Measurements from ENCODE around the gene AKAP6. TPM values are rescaled to one million over a fixed set of nuclear protein-coding genes. Genes with fewer than 3 reads are reported as not detected.

Gene AKAP6
- total RNA-seq, 4 donors from 2014 or later, result 4.1 to 34.4 (median 15.3) TPM

DNA sequence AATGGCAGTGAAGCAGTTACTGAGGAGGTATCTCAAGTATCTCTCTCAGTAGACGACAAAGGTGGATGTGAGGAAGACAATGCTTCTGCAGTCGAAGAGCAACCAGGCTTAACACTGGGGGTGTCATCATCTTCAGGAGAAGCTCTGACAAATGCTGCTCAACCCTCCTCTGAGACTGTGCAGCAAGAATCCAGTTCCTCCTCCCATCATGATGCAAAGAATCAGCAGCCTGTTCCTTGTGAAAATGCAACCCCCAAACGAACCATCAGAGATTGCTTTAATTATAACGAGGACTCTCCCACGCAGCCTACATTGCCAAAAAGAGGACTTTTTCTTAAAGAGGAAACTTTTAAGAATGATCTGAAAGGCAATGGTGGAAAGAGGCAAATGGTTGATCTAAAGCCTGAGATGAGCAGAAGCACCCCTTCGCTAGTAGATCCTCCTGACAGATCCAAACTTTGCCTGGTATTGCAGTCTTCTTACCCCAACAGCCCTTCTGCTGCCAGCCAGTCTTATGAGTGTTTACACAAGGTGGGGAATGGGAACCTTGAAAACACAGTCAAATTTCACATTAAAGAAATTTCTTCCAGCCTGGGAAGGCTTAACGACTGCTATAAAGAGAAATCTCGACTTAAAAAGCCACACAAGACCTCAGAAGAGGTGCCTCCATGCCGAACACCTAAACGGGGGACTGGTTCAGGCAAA is 216.6 kb downstream of the AKAP6 start:
- H3K27ac ChIP-seq, result no peak overlapping the region
- H3K4me3 ChIP-seq, result no peak overlapping the region
- no peak for DNase-seq
- no peaks in the 10 kb centered on the region for H3K27me3 ChIP-seq
- intact Hi-C loops (cut with DNase I; ENCODE audit: low total_unique reads), result no loop called here
- H3K9me3 ChIP-seq, result no peaks in the 10 kb centered on the region
- no peaks in the 10 kb centered on the region for H3K36me3 ChIP-seq
- H3K4me1 ChIP-seq, result no peaks in the 10 kb centered on the region
- TF ChIP-seq, protein P1, sequence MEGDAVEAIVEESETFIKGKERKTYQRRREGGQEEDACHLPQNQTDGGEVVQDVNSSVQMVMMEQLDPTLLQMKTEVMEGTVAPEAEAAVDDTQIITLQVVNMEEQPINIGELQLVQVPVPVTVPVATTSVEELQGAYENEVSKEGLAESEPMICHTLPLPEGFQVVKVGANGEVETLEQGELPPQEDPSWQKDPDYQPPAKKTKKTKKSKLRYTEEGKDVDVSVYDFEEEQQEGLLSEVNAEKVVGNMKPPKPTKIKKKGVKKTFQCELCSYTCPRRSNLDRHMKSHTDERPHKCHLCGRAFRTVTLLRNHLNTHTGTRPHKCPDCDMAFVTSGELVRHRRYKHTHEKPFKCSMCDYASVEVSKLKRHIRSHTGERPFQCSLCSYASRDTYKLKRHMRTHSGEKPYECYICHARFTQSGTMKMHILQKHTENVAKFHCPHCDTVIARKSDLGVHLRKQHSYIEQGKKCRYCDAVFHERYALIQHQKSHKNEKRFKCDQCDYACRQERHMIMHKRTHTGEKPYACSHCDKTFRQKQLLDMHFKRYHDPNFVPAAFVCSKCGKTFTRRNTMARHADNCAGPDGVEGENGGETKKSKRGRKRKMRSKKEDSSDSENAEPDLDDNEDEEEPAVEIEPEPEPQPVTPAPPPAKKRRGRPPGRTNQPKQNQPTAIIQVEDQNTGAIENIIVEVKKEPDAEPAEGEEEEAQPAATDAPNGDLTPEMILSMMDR (IDR thresholded peaks at IDR 0.05), result no peak
- no peak for TF ChIP-seq POLR2A (IDR thresholded peaks at IDR 0.05)

DNA sequence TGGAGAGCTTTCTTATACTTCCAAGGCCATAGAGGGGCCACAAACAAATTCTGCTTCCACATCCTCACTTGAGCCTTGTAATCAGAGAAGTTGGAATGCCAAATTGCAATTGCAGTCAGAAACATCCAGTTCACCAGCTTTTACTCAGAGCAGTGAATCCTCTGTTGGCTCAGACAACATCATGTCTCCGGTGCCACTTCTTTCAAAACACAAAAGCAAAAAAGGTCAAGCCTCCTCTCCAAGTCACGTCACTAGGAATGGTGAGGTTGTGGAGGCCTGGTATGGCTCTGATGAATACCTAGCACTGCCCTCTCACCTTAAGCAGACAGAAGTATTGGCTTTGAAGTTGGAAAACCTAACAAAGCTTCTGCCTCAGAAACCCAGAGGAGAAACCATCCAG is 217.1 kb downstream of the AKAP6 start:
- H3K4me3 ChIP-seq, result no peak overlapping the region
- H3K36me3 ChIP-seq, result no peaks in the 10 kb centered on the region
- H3K9me3 ChIP-seq, result no peaks in the 10 kb centered on the region
- TF ChIP-seq POLR2A (IDR thresholded peaks at IDR 0.05), result no peak
- TF ChIP-seq, protein P1 (IDR thresholded peaks at IDR 0.05), result no peak
- no peak overlapping the region for H3K27ac ChIP-seq
- intact Hi-C loops (cut with DNase I; ENCODE audit: low total_unique reads), result no loop called here
- no peaks in the 10 kb centered on the region for H3K4me1 ChIP-seq
- no peaks in the 10 kb centered on the region for H3K27me3 ChIP-seq
- DNase-seq, result no peak

DNA sequence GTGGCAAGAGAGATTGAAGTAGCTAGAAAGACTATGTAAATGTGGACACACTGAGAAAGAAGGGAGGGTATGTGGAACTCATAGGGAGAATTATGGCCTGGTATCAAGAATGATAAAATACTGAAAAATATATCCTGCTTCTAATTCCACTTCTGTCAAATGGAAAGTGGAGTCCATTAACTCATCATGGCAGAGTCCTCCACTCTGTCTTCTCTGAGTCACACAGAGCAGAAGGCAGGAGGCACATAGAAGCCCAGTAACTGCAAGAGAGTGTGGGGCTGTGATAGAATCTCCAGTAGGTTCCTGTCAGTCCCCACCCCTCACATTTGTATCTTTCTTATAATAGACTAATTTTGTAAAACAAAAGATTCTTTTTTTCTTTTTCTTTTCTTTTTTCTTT is 223.7 kb downstream of the AKAP6 start:
- no peak for TF ChIP-seq POLR2A (IDR thresholded peaks at IDR 0.05)
- TF ChIP-seq, protein P1 (IDR thresholded peaks at IDR 0.05), result no peak
- DNase-seq, result no peak
- intact Hi-C loops (cut with DNase I; ENCODE audit: low total_unique reads), result no loop called here
- no peaks in the 10 kb centered on the region for H3K27me3 ChIP-seq
- no peaks in the 10 kb centered on the region for H3K36me3 ChIP-seq
- H3K4me3 ChIP-seq, result no peak overlapping the region
- no peaks in the 10 kb centered on the region for H3K4me1 ChIP-seq
- H3K27ac ChIP-seq, result no peak overlapping the region
- H3K9me3 ChIP-seq, result no peaks in the 10 kb centered on the region

DNA sequence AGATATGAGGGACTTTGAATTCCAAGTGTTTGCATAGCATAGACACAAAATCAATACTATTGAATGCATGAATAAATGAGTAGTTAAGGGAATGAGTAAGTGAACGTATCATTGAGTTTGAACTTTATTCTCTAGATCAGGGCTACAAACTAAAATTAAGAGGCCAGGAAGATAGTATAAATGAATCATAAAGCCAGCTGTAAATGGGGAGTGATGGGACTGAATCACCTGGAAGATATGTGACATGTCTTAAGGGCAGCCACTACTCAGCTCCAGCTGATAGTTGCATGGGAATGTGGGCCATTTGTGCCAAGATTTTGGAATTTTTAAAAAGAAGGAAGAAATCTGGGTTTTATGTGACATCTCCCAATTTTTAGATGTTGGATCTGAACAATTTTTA is 229.9 kb downstream of the AKAP6 start:
- intact Hi-C loops (cut with DNase I; ENCODE audit: low total_unique reads), result no loop called here
- no peaks in the 10 kb centered on the region for H3K4me1 ChIP-seq
- H3K27me3 ChIP-seq, result no peaks in the 10 kb centered on the region
- no peaks in the 10 kb centered on the region for H3K9me3 ChIP-seq
- H3K36me3 ChIP-seq, result no peaks in the 10 kb centered on the region
- DNase-seq, result no peak
- no peak overlapping the region for H3K27ac ChIP-seq
- TF ChIP-seq, protein P1 (IDR thresholded peaks at IDR 0.05), result no peak
- TF ChIP-seq POLR2A (IDR thresholded peaks at IDR 0.05), result no peak
- no peak overlapping the region for H3K4me3 ChIP-seq

DNA sequence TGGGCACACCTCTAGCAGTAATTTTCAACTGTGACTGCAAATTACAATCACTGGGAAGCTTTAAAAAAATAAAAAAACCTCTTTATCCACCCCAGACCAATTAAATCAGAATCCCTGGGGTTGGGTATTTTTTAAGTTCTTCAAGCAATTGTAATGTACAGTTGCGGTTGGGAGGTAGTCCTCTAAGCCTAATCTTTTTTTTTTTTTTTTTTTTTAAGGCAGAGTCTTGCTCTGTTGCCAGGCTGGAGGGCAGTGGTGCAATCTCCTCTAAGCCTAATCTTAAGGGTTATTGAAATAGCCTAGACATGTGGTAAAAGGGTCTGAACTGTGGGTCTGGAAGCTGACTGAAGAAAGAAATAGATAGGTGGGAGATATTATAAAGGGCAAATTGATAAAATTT is 230.5 kb downstream of the AKAP6 start:
- DNase-seq, result no peak
- Histone ChIP-seq H3K9me3 (no peaks in the 10 kb centered on the region), H3K27ac (no peak overlapping the region), H3K36me3 (no peaks in the 10 kb centered on the region), H3K27me3 (no peaks in the 10 kb centered on the region), H3K4me1 (no peaks in the 10 kb centered on the region), H3K4me3 (no peak overlapping the region)
- TF ChIP-seq POLR2A (IDR thresholded peaks at IDR 0.05), result no peak
- TF ChIP-seq, protein P1 (IDR thresholded peaks at IDR 0.05), result no peak
- intact Hi-C loops (cut with DNase I; ENCODE audit: low total_unique reads), result no loop called here
